Measurements from ENCODE around the gene IL16. TPM values are rescaled to one million over a fixed set of nuclear protein-coding genes. Genes with fewer than 3 reads are reported as not detected.

Gene IL16
- total RNA-seq, 1 donor from 2014 or later, result 0.79 TPM

DNA sequence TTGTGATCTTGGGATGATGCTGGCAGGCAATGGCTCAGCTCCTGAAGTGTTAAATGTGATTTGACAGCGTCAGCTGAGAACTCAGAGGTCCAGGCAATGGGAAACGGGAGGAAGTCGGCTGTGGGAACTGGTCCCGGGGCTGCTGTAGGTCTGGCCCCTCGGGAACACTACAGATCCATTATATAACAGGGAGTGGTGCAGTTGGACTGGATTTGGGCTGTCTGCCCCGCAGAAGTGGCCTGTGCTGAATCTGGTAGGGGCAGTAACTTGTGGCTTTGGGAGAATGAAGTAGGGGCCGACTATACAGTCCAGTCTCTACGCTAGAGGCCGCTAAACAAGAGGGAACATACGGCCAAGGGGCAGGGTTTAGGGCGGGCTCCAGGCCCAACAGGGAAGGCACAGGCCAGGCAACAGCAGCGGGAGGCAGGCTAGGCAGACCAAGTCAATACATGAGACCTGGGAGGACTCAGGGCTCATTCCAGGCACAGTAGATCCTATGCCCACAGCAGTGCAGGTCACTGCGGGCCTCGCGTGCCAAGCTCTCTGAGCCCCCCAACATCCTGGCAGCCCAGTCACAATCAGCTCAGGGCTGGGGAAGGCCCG is 20.3 kb upstream of the IL16 start:
- Histone ChIP-seq H3K36me3 (ENCODE audit: control insufficient read depth, insufficient read depth, low read length) (no peaks in the 10 kb centered on the region), H3K27me3 (ENCODE audit: control insufficient read depth, insufficient read depth, low read length) (peaks cover 2% of the 10 kb centered on the region), H3K4me3 (ENCODE audit: low read depth, low read length) (no peak overlapping the region)
- TF ChIP-seq, protein P1, sequence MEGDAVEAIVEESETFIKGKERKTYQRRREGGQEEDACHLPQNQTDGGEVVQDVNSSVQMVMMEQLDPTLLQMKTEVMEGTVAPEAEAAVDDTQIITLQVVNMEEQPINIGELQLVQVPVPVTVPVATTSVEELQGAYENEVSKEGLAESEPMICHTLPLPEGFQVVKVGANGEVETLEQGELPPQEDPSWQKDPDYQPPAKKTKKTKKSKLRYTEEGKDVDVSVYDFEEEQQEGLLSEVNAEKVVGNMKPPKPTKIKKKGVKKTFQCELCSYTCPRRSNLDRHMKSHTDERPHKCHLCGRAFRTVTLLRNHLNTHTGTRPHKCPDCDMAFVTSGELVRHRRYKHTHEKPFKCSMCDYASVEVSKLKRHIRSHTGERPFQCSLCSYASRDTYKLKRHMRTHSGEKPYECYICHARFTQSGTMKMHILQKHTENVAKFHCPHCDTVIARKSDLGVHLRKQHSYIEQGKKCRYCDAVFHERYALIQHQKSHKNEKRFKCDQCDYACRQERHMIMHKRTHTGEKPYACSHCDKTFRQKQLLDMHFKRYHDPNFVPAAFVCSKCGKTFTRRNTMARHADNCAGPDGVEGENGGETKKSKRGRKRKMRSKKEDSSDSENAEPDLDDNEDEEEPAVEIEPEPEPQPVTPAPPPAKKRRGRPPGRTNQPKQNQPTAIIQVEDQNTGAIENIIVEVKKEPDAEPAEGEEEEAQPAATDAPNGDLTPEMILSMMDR (IDR thresholded peaks at IDR 0.05; ENCODE audit: insufficient read depth, low read length, severe bottlenecking), result no peak
- DNase-seq (ENCODE audit: low read depth) (no peak), FAIRE-seq (no peak)

DNA sequence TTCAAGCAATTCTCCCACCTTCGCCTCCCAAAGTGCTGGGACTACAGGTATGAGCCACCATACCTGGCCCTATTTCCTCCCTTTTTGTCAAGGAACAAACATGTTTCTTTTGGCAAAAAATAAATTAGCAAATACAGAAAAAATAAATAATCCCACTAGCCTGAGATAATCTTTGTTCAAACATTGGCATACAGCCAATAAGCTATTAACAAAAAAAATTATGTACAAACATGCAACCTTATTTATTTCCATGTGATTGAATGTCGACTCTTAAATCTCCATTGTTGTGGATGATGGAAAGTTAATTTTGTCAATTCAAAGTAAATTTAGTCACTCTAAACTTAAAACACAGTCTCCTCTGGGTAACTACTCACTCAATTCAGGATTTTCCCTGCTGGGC is 18.3 kb upstream of the IL16 start:
- DNase-seq (ENCODE audit: low read depth) (no peak), FAIRE-seq (no peak)
- TF ChIP-seq, protein P1 (IDR thresholded peaks at IDR 0.05; ENCODE audit: insufficient read depth, low read length, severe bottlenecking), result no peak
- peaks cover 2% of the 10 kb centered on the region for H3K27me3 ChIP-seq (ENCODE audit: control insufficient read depth, insufficient read depth, low read length)
- no peaks in the 10 kb centered on the region for H3K36me3 ChIP-seq (ENCODE audit: control insufficient read depth, insufficient read depth, low read length)
- H3K4me3 ChIP-seq (ENCODE audit: low read depth, low read length), result no peak overlapping the region

DNA sequence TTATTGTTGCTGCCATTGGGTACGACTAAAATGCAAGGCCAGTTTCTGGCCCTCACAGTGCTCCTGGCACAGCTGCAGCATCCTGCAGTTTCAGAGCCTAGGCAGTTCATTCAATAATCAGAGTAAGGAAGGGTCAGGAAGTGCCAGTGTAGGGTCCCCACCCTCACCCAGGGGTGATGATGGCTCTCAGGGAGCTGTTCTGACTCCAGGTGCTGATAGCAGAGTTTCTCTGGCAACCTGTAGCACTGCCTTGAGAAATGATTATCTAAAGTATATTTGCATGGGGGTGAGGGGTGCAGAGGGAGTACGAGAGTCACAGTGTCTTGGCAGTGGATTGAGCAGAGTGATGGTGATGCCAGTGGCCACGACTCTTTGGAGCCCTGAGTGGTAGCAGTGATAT is 15.5 kb upstream of the IL16 start:
- FAIRE-seq, result no peak

DNA sequence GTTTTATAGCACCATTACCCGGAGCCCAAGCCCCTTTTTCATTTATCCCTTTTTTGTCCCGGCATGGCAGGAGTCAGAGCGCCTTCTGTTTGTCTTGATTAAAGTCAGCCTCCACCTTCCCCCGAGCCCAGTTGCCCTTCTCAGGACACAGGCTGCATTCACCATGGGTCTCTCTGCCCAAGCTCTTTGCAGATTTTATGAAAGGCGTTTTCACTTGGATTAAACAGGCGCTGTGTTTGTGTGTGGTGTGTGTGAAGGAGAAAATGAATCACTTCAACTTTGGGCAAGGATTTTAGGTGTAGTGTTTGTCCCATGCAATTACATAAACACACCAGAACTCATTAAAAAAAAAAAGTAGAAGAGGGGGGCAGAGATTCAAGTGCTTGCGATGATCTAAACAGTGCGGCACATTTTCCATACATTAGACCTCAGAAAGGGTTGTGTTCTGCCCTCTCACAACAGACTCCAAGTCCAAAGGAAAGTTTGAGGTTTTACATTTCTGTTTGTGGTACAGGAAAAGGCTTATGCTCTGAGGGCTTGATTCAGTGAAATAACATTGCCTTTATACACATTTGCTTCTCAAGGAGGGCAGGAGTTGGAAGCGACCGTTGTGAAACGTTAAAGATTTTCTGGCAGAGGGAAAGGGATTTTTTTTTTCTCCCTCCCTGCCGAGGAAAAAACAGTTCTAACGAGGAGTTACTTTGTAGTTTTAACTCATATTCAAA is 14.5 kb upstream of the IL16 start:
- peaks cover 2% of the 10 kb centered on the region for H3K27me3 ChIP-seq (ENCODE audit: control insufficient read depth, insufficient read depth, low read length)
- TF ChIP-seq, protein P1 (IDR thresholded peaks at IDR 0.05; ENCODE audit: insufficient read depth, low read length, severe bottlenecking), result no peak
- FAIRE-seq, result no peak
- H3K4me3 ChIP-seq (ENCODE audit: low read depth, low read length), result no peak overlapping the region
- no peaks in the 10 kb centered on the region for H3K36me3 ChIP-seq (ENCODE audit: control insufficient read depth, insufficient read depth, low read length)
- DNase-seq (ENCODE audit: low read depth), result no peak

More for the DNA sequence above, 15.5 kb upstream of the IL16 start:
- H3K27me3 ChIP-seq (ENCODE audit: control insufficient read depth, insufficient read depth, low read length), result peaks cover 2% of the 10 kb centered on the region
- no peak overlapping the region for H3K4me3 ChIP-seq (ENCODE audit: low read depth, low read length)
- DNase-seq (ENCODE audit: low read depth), result no peak
- H3K36me3 ChIP-seq (ENCODE audit: control insufficient read depth, insufficient read depth, low read length), result no peaks in the 10 kb centered on the region
- TF ChIP-seq, protein P1 (IDR thresholded peaks at IDR 0.05; ENCODE audit: insufficient read depth, low read length, severe bottlenecking), result no peak

DNA sequence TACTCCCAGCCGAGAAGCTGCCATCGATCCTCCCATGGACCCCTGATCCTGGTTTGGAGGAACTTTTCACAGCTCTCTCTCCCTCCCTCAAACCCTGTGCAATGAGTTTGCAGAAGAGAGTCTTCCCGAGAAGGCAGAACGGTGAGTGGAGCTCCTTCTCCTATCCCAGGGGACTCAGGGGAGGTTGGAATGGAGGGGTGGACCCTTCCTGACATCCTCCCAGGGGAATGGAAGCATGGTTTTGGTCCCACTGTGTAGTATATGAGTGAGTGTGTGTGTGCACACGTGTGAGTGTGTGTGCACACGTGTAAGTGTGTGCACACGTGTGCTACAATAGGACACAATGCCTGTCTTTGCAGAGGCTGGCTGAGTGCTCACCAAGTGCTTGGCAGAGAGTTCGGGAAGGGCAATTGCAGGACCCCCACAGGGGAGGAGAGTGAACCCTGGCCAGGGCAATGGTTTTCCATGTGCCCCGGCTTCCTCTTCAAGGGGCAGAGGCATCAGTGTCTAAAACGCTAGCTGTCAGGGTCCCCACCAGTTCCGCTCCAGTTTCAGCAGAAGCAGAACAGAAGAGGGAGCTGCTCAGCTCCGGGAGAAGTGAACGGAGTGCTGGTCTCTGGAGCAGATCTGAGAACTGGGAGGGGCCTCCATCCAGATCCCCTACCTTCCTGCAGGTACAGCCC is 13.8 kb upstream of the IL16 start:
- DNase-seq (ENCODE audit: low read depth), result no peak
- TF ChIP-seq, protein P1 (IDR thresholded peaks at IDR 0.05; ENCODE audit: insufficient read depth, low read length, severe bottlenecking), result no peak
- H3K4me3 ChIP-seq (ENCODE audit: low read depth, low read length), result no peak overlapping the region
- peaks cover 2% of the 10 kb centered on the region for H3K27me3 ChIP-seq (ENCODE audit: control insufficient read depth, insufficient read depth, low read length)
- no peaks in the 10 kb centered on the region for H3K36me3 ChIP-seq (ENCODE audit: control insufficient read depth, insufficient read depth, low read length)
- no peak for FAIRE-seq

Data from bronchial epithelial cell (primary cell).